ENCODE measurements around the gene OR10G4.
"Not testable (repeated sequence)": the region's sequence is repeated elsewhere in the genome, so short reads cannot be mapped to it uniquely, and the experiment has no call there.

The OR10G4 gene, protein sequence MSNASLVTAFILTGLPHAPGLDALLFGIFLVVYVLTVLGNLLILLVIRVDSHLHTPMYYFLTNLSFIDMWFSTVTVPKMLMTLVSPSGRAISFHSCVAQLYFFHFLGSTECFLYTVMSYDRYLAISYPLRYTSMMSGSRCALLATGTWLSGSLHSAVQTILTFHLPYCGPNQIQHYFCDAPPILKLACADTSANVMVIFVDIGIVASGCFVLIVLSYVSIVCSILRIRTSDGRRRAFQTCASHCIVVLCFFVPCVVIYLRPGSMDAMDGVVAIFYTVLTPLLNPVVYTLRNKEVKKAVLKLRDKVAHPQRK

DNA sequence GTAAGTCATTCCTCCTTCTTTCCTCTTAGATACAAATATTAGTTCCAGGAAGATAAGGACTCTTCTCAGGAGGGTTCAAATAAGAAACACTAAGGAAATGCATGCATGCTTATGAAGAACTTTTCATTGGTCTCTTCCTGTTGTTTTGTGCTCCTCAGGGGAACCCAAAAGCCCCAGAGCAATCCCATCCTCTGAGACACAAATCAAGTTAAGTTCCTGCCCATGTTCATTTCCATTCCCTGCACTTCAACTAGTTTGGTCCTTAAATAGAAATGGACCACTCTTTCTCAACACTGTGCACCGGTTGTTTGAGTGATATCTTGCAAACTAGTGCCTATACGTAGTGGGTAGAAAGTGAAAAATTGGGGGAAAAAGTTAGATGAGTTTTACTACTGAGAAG is at the start of gene OR10G4:
Gene OR10G4, plus strand, starts transcription at position 301 of the 400 bp plus-strand sequence. CDS start 2,578 bp downstream, outside the sequence.
- no peak for DNase-seq

DNA sequence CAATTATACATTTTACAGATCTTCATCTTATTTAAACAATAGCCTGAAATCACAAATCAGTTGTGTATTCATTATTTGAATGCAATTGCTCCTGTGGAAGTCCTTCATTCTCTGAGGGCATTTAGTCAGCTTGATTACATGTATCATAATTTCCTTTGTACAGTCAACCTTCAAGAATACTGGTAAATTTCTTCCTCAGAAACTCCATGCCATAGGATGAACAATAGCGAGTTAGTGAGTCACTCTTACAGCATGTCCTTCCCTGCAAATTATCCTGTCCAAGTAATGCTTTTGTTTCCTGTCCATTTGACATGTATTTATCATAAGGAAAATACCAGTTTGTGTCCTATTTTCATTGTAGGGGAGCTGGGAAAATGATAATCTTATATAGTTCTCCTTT is 39.0 kb upstream of the OR10G4 start:
- no peak for DNase-seq

DNA sequence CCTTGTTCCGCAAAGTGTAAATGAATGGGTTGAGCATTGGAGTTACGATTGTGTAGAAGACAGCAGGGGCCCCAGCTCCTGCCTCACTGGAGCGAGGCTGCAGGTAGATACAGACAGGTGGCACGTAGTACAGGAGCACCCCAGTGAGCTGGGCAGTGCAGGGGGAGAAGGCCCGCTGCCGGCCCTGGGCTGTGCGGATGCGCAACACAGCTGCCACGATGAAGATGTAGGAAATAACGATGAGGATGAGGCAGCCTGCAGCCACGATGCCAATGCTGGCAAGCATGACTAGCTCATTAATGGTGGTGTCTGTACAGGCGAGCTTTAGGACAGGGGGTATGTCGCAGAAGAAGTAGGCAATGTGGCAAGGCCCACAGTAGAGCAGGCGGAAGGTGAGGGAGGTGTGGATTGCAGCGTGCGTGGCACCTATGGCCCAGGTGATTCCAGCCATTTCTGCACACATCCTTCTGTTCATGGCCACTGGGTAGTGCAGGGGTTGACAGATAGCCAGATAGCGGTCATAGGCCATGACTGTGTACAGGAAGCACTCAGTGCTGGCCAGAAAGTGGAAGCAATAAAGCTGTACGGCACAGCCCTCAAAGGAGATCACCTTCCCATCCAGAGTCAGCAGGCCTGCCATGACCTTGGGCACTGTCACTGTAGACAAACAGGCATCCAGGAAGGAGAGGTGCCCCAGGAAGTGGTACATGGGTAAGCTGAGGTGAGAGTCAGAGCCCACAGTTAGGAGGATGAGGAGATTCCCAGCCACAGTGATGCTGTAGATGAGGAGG is 35.8 kb upstream of the OR10G4 start:
- DNase-seq: no peak

DNA sequence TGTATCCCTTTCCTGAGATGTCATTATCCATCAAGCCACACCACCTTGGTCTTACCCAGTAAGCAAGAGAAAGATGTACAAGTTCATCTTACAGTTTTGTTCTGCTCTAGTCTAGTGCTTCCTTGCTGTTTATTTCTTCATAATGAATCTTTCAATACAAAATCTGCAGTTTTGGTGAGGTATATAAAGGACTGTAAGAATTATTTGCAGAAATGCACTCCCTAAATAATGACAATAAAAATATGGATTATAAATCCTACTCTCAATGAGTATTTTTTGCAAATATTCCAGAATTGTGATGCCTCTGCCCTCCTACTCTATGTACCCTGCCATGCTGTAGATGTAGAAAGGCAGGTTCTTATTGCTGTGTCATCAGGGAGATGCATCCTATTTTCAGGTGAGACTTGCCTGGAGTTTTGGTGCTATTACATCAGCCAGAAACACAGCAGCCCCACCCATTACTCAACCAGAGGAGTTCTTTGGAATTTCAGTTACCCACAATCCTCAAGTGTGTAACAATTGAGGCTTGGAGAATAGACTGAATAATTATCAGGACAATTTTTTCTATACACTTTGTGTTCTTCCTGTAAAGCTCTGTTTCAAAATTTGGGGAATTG is 35.0 kb upstream of the OR10G4 start, which contains the start of gene OR10S1:
Gene OR10S1, minus strand, starts transcription at position 51 of the 617 bp plus-strand sequence. CDS start 117 bp downstream, outside the sequence.
- DNase-seq: no peak

GRCh38 chr11:123979311-123979710 is 33.5 kb upstream of the OR10G4 start:
- DNase-seq: no peak

- DNase-seq: no peak
These were observed 17.7 kb upstream of the OR10G4 start, which contains the start of gene OR10G6 for GRCh38 chr11:123995119-123995518. Gene OR10G6, minus strand, starts transcription at chr11:123995161. Its CDS starts 0 bp downstream, at chr11:123995161.

DNA sequence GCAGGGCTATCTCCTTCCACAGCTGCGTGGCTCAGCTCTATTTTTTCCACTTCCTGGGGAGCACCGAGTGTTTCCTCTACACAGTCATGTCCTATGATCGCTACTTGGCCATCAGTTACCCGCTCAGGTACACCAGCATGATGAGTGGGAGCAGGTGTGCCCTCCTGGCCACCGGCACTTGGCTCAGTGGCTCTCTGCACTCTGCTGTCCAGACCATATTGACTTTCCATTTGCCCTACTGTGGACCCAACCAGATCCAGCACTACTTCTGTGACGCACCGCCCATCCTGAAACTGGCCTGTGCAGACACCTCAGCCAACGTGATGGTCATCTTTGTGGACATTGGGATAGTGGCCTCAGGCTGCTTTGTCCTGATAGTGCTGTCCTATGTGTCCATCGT is 3.0 kb downstream of the OR10G4 start:
- DNase-seq: not testable (repeated sequence)

DNA sequence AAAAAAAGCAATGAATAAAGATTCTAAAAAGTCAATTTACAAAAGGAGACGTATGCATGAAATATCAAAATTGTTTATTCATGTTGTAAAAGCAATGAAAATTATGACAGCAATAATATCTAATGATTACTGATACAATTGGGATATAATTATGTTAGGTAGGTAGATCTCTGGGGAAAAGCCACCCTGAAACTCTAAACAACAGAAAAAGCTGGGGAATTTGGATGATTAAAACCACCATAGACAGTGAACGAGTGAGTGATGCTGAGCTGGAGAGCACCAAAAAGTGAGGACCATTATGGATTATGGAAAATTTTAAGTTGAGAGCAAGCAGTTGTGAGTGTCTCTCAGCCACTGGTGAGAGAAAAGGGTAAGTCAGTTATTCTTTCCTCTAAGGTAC is 13.7 kb downstream of the OR10G4 start, which contains the start of gene OR10G8:
Gene OR10G8, plus strand, starts transcription at position 301 of the 400 bp plus-strand sequence. CDS start 2,825 bp downstream, outside the sequence.
- no peak for DNase-seq

DNA sequence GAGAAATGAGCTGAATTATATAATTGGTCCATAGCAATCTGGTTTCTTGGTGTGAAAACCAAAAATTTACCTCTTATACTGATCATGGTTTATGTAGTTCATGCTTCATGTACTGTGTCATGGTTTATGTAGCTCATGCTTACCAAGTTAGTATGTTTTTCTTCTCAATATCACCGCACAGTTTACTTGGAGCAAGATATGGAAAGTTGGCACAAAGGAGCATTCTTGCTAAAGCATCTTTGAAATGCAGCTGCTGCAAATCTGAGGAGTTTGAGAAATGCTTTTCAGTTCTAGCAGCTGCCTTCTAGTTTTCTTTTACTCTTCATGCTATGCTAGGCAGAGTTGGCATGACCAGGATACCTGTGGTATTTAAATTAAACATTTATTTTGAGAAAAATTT is 23.9 kb downstream of the OR10G4 start:
- DNase-seq: no peak

DNA sequence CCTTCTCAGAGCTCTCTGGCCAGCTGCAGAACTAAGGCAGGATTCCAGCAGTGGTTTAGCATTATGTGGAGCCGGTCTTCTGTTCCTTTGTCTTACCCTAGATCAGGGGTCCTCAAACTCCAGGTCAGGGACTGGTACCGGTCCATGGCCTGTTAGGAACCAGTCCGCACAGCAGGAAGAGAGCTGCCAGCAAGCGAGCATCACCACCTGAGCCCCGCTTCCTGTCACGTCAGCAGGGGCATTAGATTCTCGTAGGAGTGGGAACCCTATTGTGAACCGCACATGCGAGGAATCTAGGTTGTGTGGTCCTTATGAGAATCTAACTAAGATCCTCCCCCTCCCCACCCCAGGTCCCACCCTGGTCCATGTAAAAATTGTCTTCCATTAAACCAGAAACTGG is 26.8 kb downstream of the OR10G4 start:
- DNase-seq: no peak

- DNase-seq: no peak
These were observed 28.5 kb downstream of the OR10G4 start, which contains the start of gene OR10G7 for GRCh38 chr11:124041254-124041653. Gene OR10G7, minus strand, starts transcription at chr11:124041325. Its CDS starts 2,324 bp downstream, at chr11:124039001.

- DNase-seq: no peak
These were observed 30.6 kb downstream of the OR10G4 start for GRCh38 chr11:124043420-124043819.

DNA sequence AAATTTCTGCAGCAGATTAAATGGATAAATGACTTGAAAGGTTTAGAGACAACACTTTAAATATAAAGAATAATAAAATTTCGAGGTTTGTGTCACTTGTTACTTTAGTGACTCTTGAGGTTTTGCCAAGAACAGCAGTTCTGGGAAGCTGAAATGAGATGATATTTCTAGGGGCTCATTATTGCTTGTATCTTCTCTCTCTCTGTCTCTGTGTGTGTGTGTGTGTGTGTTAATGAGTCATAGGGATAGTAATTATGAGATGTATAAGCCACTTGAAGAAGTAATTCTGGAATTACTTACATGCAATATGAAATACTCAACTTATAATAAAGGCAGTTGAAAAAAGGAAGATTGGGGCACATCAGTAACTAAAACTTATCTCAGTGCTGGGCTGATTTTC is 38.0 kb downstream of the OR10G4 start:
- DNase-seq: no peak

- DNase-seq: no peak
These were observed 40.2 kb downstream of the OR10G4 start for GRCh38 chr11:124052966-124053365.

Measured in NCI-H748 treated with DMSO at 0.1 percent for 48 hours (cell line).